ENCODE results near the gene CD180.
A peak's percentile ranks its signal among the peaks of the same experiment; 100 is the strongest.

CD180 gene

DNA sequence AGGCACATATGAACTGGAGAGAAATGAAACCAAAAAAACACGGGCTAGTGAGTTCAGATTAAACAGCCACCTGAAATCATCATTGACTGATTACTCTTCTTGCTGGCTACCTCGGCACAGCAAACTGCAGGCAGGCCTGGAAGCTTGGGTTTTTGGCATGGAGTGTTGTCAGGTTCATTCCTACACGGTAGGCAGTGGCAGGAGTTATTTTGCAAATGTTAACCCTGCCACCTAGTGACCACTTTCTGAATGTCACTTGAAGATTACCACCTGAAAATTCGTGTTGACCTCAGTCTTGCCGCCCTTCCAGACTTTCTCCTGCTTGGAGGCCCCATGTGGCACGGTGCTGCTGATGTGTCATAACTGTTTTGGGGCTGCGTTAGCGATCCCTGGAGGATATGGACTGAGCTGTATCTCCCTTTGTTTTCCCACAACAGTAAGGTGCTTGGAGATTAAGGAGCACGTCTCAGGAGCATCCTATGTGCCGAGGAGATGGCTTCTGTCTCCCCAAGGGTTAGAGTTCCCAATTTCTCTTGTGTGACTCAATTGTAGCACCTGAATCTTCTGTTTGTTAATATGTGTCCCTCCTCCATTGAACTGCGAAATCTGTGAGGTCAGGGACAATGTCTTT, 12.7 kb upstream of the CD180 start:
- peak; percentile 28 for DNase-seq

DNA sequence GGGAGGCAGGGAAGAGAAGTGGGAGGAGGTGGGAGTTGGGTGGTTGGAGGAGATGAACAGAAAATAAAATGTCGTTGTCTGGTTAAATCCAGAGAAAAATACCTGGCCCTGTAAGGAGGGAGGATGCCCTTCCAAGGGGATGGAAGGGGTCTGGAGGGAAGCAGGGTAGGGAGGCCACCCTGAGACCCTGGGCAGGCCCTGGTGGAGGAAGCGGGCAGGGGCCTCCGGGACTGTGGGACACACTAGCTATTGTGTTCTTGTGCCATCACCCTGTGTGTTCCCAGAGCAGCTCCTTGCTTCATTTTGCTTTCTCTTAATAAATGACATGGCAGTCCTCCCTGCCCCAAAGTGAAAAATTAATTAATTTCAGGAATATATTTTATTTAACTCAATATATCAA, 11.8 kb upstream of the CD180 start:
- no peak for DNase-seq

GRCh38 chr5:67206929-67207328, 10.3 kb upstream of the CD180 start:
- peak; percentile 69 for DNase-seq

- no peak for DNase-seq
These were observed 9.9 kb upstream of the CD180 start for GRCh38 chr5:67206461-67206860.

GRCh38 chr5:67205981-67206380, 9.4 kb upstream of the CD180 start:
- DNase-seq, result no peak

DNA sequence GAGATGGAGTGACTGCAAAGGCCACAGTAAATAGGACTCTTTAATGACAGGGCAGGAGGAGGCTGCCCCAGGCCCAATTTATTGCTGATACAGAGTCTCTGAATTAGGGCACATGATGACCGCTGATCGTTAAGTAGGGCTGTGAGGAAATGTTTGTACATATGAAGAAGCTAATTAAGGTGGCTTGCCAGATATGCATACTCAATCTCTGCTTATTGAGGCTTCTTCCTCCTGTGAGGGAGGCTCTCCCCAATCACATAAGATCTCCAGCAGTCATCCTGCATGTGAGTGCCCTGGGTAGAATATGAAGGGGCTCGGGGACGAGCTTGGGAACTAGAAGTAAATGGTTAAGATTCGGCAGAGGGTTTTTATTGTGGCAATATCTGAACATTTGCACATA, 8.2 kb upstream of the CD180 start:
- DNase-seq, result no peak

- DNase-seq, result no peak
These were observed 7.1 kb upstream of the CD180 start for GRCh38 chr5:67203701-67204074.

DNA sequence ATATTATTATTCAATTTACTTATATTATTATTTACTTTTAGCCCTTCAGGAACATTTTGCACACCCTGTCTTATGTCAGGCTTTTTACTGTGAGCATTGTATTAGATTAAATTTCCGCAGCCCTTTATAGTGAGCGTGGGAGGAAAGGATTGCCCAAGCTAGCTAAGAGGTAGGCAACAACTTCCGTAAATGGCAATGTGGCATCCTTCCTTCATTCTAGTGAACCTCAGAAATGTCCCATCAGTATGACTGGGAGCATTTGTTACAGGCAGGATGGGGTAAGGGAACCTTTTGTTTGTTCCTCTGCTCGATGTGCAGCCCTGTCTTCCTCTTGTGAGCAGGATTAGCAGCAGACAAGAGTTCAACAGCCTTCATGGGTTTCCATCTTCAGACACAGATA, 6.2 kb upstream of the CD180 start:
- DNase-seq, result no peak

GRCh38 chr5:67201897-67202549, 5.4 kb upstream of the CD180 start:
- DNase-seq, result no peak

DNA sequence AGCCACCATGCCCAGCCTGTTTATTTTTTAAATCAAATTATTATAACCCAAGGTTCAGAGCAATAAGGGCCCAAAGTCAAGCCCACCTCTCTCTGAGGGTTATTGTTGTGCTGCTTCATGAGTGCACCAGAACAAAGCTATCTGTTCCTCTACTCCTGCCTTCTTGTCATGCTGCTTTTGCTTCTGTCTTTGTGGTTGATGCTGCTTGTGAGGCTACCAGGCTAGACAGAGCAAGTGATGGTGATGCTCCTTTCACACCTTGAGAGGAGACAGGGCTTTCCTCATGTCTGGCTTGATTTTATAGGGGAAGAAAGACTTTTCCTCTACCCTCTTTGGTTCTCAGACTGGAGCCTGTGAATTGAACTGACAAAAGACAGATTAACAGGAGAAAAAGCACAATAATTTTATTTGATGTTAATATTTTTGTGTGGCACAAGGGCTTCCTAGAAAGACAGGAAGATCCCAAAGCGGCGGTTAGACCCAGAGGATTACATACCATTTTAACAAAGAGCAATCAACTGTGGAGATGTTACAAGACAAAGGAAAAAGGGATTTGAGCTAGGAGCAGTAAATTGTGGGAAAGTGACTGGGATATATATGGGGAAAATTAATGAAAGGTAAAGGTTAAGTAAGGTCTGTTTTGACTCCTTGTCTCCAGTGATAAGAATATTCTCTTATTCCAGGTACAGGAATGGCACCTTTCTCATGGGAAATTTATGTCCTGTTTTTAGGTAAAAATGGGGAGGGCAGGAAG, 4.4 kb upstream of the CD180 start:
- no peak for DNase-seq

DNA sequence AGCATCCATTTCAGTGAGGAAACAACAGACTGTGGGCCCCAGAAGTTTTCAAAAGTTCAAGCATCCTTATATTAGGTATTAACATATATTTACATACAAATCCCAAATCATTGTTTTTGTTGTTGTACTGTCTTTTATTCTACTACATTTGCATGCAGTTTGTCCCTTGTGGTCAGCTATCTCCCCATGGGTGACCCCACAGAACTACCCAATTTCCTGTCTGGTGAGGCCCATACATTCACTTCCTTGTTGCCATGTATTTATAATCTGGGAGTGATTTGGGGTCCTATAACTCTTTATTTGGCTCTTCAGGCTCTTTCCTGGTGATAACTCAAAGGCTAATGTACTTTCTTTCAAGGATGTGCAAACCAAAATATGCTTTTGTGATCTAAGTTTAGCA, 3.3 kb upstream of the CD180 start:
- DNase-seq, result no peak

DNA sequence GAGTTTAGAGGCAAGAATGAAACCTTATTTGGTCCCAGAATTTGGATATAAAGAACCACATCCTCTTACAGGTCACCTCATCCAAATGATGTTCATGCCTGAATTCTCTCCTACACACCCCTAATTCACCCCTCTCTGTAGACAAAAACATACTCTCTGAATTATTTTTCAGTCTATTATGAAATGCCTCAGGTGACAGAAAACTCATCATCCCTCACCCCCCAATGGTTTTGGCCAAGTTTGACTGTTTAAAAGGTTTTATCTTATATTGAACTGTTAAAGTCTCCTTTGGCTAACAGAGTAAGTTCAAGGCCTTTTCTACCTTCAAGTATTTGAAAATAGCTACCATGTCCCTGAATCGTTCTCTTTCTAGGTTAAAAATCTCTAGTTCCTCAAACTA, 2.3 kb upstream of the CD180 start:
- no peak for DNase-seq

- DNase-seq, result no peak
These were observed 937 bp upstream of the CD180 start for GRCh38 chr5:67197536-67197935.

GRCh38 chr5:67195406-67196275, 958 bp downstream of the CD180 start:
- no peak for DNase-seq

- DNase-seq, result no peak
These were observed 2.4 kb downstream of the CD180 start for GRCh38 chr5:67194166-67194565.

DNA sequence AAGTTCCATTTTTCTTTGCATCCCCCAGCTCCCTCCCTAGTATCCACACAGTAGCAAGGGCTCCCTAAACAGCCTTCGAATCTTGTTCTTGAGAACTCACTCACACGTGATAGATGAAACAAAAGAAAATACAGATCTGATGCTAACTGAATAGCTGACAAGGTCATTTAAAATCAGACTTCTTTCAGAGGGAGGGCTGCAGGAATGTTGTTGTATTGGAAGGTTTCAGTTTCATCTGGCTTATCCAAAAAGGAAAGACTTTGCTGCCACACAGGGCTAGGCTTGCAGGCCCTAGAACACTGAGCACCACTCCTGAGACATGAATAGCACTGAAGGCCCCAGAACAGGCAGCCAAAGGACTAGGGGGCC, 3.2 kb downstream of the CD180 start:
- DNase-seq, result no peak

- DNase-seq, result no peak
These were observed 3.7 kb downstream of the CD180 start for GRCh38 chr5:67192719-67193438.

GRCh38 chr5:67190861-67191260, 5.7 kb downstream of the CD180 start:
- DNase-seq, result no peak

GRCh38 chr5:67190410-67190809, 6.2 kb downstream of the CD180 start:
- DNase-seq, result no peak

GRCh38 chr5:67189931-67190330, 6.7 kb downstream of the CD180 start:
- DNase-seq, result no peak

DNA sequence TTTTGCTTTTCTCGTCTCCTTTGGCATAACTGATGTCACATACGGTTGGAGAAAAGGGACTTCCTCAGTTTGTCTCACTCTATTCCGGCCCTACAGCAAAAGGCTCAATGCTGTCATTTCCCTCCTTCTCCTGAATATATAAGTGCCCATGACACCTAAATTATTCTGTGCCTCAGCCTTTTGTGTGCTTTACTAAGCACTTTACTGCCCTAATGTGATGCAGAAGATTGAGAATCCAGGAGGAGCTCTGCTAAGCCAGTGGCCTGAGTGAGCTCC, 7.6 kb downstream of the CD180 start:
- DNase-seq, result no peak

- DNase-seq, result no peak
These were observed 8.1 kb downstream of the CD180 start for GRCh38 chr5:67188274-67189078.
